Fibroblast of skin of back (primary cell): Measurements from ENCODE around the gene IL24.

Experiments
- DNase-seq: peaks from one replicate; pipeline ENCODE4 v3.0.0-alpha.2; 2013

IL24 gene

DNA sequence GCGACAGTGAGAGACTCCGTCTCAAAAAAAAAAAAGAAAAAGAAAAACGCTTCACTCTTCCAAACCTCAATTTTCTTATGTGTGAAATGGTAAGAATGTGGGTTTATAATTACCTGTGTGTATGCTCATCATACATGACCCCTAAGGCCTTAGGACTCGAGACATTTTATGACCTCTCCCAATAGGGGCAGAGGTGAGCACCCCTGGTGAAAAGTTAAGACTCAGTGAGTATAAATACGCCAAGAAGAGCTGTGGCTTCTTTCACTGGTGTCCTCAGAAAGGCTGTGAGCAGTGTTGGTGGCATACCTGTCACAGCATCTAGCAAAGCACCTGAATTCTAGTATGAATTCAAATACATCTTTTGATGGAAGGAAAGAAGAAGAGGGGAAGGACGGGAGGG, 32.3 kb downstream of the IL24 start:
- DNase-seq, result no peak

DNA sequence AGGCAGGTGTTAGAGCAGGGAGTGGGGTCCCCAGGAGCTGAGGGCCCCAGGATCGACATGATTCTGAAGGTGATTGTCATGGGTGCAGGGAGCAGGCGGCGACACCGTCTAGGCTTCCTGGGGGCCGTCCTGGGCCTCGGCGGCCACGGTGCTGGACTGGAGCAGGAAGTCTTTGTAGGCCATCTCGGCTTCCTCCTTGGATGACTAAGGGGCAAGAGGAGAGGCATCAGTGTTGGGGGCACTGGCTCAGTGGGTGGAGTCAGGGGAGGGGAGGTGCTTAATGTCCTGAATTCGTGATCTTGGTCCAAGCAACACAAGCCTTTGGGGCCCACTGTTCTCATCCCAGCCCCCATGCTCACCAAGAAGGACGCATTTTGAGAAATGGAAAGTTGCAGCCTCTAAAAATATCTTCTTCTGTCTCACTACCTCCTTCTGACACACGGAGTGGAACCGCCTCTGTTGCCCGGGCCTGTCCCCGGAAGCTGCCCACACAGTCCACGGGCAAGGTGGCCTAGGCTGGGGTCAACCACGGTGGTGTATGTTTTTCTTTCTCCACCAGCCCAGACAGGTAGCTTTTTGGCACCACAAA, 33.1 kb downstream of the IL24 start:
- no peak for DNase-seq

DNA sequence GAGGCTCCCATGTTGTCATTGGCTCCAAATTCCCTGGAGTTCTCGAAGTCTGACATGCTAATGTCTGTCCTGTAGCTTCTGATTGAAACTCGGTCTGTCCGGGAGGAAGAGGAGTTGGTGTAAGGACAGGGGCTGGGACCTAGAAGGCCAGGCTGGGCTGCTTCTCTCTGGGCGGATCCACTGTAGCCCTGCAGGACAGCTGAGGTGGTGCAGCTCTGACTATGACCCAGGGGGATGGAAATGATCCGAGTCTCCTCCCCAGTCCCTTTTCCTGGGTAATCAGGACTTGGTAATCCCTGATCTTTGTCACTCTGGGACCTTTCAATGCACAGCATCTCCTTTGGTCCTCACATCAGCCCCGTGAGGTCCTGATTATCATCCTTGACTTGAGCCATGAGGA, 34.5 kb downstream of the IL24 start:
- DNase-seq, result no peak

DNA sequence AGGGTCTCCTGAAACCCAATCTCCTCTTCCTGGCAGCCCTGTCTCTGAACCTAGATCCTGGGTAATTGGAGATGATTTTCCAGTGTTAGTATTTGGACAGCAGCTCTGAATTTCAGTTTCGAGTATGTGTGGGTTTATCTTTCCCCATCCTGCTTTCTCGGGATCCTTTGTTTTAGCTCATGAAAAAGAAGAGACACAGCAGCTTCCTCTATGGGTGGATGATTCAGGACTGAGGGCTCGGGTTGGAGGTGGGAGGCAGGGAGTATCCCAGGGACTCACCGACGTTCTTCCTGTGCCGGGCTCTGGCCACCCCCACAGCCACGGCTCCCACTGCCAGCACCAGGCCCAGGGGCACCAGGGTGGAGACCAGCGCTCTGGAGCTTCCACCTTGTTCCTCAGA, 34.9 kb downstream of the IL24 start:
- DNase-seq, result no peak

DNA sequence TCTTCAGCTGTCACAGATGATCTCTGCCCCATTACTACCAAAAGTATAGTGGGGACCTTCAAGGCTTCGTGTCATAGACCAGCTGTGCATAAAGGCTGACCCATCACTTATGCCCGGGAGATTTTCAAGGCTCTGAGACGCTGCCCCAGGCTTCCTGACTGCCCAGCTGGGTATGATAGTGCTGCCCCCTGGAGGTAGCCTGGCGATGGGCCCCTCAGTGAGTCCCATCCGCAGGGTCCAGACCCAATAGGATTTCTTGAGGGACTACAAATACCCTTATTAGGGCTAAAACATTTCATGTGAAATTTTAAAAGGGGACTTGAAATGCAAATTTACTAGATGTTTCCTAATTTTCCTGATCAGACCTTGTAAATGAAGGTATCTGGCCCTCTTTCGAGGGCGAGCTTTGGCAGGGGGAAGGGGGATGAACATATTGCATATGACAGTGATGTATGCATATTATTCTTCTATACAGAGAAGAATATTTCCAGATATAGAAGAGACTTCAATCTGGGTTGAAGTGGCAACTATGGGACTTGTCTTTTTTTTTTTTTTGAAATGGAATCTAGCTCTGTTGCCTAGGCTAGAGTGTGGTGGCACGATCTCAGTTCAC, 36.2 kb downstream of the IL24 start:
- DNase-seq, result no peak

DNA sequence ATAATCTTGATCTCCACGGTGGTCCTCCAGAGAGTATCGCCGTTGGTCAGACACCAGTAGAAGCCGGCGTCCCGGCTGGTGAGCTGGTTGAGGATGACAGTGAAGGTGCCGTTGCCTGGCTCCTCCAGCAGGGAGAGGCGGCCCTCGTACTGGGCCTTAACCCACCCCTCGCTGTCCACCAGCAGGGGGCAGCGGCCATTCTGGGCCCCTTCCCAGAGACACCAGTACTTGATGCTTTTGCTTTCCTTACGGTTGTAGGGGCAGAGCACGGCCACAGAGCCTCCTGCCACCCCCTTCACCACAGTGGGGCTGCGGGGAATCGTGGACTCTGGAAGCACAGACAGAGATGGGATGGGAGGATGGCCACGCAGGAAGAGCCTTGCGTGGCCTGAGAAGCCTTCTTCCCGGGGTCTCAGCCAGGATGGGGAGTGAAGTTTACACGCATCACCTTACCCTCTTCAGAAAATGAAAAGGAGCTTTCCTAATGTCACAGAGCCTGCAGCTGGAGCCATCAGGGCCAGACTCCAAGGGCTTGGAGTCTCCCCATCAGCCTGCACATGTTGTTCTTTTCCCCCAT, 38.3 kb downstream of the IL24 start:
- DNase-seq, result peak; percentile 30

DNA sequence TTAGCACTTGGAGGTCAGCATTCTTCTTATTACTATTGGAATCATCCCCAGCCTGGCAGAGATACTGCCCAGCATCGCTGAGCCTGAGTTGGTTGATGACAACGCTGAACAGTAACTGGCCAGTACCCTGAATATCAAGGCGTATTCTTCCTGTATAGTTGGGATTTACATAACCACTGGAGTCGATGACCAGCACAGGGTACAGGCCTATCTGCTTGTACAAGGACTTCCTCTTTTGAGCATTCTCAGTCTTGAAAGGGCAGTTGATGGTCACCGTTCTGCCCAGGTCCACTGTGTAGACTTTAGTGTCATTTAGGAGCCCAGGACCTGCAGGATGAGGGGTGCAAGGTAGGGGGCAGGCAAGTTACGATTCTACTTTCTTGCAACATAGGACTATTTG, 40.2 kb downstream of the IL24 start:
- DNase-seq, result no peak

DNA sequence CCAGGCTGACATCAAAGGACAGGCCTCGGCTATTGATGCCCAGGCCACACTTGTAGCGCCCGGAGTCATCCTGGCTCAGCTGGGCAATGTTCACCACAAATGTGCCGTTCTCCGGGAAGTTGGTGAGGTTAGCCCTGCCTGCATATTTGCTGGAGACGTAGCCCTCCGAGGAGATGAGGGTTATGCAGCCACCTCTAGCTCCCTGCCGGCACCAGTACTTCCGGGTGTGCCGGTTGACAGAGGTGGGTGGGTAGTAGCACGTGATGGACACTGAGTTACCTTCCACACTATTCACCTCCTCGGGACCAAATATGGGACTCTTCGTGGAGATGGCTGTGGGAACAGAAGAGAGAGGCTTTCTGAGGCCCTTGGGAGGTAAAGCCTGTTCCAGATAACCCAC, 41.9 kb downstream of the IL24 start:
- no peak for DNase-seq

DNA sequence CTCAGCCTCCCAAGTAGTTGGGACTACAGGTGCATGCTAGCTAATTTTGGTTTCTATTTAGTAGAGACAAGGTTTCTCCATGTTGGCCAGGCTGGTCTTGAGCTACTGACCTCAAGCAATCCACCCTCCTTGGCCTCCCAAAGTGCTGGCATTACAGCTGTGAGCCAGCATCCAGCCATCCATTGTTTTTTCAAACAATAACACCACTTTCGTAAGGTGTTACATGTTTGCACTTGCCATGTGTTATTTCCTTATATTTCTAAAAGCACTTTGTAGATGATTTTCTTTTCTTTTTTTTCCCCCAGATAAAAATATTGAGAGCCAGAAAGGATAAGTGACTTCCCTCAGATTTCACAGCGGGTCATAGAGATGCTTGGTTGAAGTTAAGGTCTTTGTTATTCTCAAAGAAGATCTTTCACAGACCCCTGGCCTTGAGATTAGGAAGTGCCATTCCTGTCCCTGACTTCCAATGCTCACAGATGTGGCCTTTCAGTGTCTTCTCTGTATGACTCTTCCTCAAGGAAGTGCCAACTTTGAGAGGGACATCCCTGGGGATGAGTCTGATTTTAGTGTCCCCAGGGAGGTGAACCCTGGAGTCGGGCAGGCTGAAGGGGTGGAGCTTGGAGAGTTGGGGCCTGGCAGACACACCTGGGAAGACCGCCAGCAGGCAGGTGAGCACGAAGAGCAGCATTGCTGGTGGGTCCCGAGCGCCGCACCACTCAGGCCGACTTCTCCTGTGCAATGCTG, 42.8 kb downstream of the IL24 start:
- DNase-seq, result no peak

DNA sequence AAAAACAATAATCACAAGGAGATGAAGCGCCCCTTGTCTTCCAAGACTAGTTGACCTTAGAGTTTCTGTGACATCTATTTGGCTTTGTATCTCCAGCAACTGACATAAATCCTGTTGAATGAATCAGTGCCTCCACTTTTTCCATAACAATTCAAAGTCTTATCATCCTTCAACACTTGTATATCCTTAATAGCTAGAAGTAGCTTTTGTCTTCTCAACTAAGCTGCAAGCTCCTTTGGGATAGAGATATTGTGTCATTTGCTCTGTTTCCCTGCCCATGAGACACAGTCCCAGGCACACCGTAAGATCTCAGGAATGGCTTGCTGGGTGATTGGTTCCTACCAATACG, 43.3 kb downstream of the IL24 start:
- no peak for DNase-seq

DNA sequence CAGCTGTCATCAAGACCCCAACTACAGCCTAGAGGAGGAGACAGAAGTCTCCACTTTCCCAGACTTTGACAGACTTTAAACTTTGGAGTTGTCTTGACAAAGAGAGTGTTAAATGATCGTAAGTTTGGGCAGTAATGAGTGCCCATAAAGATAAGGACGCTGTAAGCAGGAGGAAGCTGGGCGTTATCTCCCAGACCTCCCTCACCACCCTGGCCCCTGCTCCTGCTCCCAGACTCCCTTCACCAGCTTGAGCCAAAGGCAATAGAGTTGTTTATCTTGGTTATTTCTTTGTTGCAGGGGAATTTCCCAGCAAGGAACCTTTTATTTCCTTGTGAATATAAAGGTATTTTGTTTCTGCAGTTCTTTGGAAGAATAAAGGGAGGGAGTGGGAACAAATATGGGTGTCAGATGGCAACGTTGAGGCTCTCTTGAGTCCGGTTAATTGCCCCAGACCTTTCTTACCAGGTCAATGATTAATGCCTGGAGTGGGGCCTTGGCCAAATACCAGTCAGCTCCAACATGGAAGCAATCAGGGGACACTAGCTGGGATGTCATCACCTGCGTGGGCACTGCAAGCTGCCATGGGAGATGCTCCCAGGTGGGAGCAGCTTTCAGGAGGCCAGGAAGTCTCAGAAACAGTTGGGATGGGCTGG, 44.6 kb downstream of the IL24 start:
- DNase-seq, result no peak

DNA sequence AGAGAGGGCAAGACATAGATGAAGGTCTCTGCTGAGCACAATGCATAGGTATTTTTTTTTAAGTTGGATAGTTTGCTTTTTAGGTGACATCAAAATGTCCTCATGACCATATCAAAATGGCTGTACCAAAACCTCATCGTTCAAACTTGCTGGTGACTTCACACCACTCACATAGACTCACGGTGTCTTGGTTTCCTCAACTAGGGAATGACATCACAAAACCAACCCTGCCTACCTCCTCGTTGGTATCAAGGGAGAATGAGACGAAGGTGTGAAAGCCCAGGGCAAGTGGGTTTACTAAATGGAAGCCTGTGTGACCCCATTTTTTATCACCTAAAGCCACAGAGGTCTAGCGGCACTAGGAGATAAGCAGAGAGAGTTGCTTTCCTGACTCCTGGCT, 47.5 kb downstream of the IL24 start:
- DNase-seq, result no peak

DNA sequence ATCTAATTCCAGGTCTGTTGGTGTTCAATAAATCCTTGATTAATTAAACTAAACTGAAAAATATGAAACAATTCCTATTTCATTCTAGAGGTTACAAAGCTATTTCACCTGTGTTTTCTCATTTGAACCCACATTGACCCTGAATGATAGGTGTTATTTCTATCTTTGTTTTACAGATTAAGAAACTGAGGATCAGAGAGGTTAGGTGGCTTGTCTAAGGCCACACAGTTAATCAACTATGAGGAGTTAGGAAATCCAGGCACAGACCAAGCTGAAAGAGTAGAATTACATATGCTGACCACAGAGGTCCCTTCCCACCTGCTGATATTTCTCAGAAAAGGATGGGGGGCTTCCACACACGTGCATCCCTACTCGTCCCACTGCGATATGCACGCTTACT, 48.5 kb downstream of the IL24 start:
- DNase-seq, result no peak

DNA sequence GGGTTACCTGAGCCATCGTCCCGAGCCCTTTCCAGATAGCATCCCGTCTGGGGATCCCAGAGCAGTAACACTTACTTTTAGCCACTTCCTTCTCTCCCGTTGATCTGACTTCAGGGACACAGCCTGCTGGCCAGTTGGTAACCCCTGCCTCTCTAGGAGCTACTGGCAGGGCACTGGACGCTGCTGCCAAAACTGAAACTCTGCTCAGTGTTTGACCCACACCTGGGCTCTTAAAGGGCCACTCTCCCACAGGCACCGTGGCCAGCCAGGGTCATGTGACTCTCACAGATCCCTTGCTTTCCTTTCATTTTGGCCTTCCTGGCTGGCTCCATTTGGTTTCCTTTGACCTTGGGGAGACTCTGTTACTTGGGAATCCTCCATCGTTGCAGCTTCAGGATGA, 49.0 kb downstream of the IL24 start, which contains the start of gene PIGR:
Gene PIGR (minus strand): TSS at position 206 of the 400 bp plus-strand sequence. CDS start 5,935 bp downstream, outside the sequence.
- no peak for DNase-seq

DNA sequence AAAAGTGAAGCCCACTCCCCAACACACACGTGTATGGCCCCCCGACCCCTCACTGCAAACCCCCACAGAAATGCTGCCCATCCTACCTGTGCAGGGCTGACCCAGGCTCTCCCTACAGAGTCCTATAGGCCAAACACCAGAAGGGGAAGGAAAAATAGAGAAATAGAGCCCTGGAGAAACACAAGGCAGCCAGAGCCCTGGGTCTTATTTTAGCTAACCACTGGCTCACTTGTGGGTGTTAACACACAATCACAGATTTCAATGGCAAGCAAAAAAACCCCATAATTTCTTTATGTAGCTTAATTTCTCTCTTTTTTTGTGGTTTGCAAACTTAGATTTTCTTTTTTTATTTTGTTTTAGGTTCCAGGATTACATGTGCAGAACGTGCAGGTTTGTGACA, 50.0 kb downstream of the IL24 start:
- DNase-seq, result no peak

DNA sequence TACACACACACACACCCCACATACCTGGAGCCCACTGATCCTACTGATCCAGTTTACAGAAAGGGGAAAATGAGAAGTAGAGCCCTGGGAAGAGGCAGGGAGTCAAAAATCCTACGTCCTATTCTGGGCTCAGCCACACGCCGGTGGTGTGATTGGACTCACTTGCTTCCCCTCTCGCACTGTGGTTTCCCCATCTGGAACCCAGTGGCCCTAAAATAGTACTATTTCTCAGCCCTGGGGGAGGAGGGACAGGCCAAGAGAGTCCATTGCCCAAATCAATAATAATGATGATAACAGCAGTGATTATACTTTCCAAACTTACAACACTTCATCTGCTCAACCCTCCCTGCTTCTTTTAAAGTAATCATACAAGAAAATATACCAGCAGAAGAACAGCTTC, 52.0 kb downstream of the IL24 start:
- DNase-seq, result no peak

DNA sequence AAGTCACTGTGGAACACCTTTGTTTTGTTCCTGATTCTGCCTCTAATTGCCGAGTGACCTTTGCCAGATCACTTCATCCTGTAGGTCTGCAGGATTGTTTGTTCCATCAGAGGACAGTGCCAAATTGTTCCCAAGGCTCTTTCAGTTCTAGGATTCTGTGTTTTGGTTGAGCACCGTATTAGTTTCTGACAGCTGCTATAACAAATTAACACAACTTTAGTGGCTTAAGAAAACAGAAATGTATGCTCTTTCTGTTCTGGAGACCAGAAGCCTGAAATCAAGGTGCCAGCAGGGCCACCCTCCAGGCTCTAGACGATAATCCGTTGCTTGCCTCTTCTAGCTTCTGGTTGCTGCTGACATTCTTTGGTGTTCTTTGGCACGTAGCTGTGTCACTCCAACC, 52.4 kb downstream of the IL24 start:
- DNase-seq, result no peak

DNA sequence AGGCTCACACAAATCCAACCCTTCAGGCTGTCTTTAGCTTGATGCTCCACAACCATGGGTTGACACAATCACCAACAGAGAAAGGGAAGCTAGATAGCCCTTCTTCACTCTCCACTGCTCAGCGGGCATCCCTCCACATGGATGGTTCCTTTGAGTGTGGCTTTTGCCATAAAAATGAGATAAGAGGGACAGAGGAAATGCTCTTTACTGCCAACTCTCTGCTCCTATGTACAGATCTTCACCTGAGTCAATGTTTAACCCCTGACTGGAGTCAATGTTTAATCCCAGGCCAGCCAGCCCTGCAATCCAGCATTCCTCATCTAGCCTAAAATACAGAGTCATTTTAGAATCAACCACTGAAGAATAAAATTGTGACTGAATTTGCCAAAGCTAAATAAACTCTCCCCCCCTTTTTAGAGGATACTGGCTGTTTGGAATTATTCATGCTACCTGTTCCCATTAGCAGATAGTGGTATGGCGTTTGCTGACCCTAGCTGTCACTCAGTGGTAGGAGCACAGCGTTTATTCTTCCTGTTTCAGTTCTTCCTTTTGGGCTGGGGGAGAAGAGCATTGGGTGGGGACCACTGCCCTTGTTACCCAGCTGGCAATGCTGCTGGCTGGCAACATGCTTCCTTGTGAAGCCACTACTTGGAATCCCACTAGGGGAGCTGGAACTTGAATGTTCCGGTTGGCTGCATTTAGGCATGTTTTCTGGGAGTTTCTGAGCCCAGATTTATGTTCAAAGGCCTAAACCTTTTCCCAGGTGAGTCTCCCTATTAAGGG, 54.3 kb downstream of the IL24 start:
- DNase-seq, result no peak

DNA sequence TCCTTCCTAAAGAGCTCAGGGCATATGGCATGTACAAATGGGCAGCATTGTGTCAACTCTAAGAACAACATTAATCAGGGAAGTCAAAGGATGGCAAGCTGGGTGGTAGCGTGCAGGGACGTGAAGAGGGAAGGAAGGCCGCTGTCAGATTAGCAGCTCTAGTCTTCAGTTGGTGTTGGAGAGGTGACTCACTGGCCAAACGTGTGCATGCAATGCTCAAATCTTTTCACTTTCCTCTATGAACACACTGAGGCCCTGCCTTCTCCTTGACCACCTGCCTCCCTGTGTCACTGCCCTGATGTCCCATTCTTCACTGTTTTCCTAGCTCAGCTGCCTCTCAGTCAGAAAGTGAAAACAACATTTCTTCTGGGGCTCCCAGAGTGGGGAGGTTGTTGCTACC, 54.9 kb downstream of the IL24 start:
- no peak for DNase-seq

DNA sequence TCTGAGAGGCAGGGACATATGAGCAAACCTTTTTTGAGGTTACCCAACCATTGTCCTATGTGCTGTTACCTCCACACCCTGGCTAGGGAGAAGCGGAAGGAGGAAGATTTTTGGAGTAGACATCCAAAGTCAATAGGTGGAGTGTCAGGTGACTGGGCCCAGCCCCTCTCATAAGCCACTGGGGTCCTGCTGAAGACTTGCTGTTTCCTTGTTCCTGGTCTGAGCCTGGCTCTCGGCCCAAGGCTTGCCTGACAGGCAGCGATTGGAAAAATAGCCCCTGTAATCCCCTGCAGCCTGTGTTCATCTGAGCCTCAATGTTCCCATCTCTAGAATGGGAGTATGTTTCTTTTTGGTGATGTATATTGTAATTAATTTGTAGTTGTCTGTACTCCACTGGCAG, 55.9 kb downstream of the IL24 start:
- no peak for DNase-seq

DNA sequence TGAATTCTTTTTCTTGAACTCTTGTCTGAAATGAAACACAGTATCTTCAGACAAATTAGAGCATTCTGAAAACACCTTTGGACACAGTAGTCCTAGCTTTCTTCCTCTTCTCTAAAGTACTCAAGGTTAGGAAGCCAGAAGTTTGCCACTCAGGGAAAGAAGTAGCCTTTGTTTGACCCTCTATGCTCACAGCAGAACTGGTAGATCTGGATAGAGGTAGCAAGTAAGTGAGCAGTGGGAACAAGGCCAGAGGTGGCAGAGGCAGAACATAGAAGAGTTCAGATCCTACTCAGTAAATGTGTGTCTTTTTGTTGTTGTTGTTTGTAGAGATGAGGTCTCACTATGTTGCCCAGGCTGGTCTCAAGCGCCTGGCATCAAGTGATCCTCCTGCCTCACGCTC, 56.4 kb downstream of the IL24 start:
- DNase-seq, result no peak
